ENCODE results near the gene SERPINE2.
"Not testable (repeated sequence)": the region's sequence is repeated elsewhere in the genome, so short reads cannot be mapped to it uniquely, and the experiment has no call there.

SERPINE2 gene

GRCh38 chr2:224016963-224017362 lies 22.1 kb downstream of the SERPINE2 start:
- no peak for TF ChIP-seq CTCF (IDR thresholded peaks at IDR 0.05; ENCODE audit: extremely low read depth, missing control alignments)

GRCh38 chr2:224014336-224014735 lies 24.8 kb downstream of the SERPINE2 start:
- DNase-seq (ENCODE audit: low spot score): no peak
- no peak for TF ChIP-seq CTCF (IDR thresholded peaks at IDR 0.05; ENCODE audit: extremely low read depth, missing control alignments)

More at GRCh38 chr2:224016963-224017362, 22.1 kb downstream of the SERPINE2 start:
- DNase-seq (ENCODE audit: low spot score): no peak

GRCh38 chr2:224011837-224012236 lies 27.2 kb downstream of the SERPINE2 start:
- TF ChIP-seq CTCF (IDR thresholded peaks at IDR 0.05; ENCODE audit: extremely low read depth, missing control alignments): no peak
- DNase-seq (ENCODE audit: low spot score): no peak

GRCh38 chr2:224009605-224010315 lies 29.3 kb downstream of the SERPINE2 start:
- TF ChIP-seq CTCF (IDR thresholded peaks at IDR 0.05; ENCODE audit: extremely low read depth, missing control alignments): no peak
- no peak for DNase-seq (ENCODE audit: low spot score)

- no peak for TF ChIP-seq CTCF (IDR thresholded peaks at IDR 0.05; ENCODE audit: extremely low read depth, missing control alignments)
- no peak for DNase-seq (ENCODE audit: low spot score)
These were observed 30.3 kb downstream of the SERPINE2 start for GRCh38 chr2:224008702-224009261.

- TF ChIP-seq CTCF (IDR thresholded peaks at IDR 0.05; ENCODE audit: extremely low read depth, missing control alignments): no peak
- DNase-seq (ENCODE audit: low spot score): no peak
These were observed 34.9 kb downstream of the SERPINE2 start for GRCh38 chr2:224004105-224004695.

- DNase-seq (ENCODE audit: low spot score): not testable (repeated sequence)
These were observed 38.4 kb downstream of the SERPINE2 start for GRCh38 chr2:224000662-224001061.

Data from GM20000 (cell line).